Muscle layer of colon (tissue), 2 donors: Measurements from ENCODE around the gene ST6GAL2.

Experiments used
- H3K27ac ChIP-seq: one replicate; pipeline ENCODE4 v1.7.0; 2013; ENCODE audit warnings: low read depth, mild to moderate bottlenecking, low read length, moderate library complexity
- H3K27me3 ChIP-seq, 2 donors: one replicate each; pipeline ENCODE4 v1.7.0; 2013; ENCODE audit warnings: low read length in 2 of 2, mild to moderate bottlenecking in 2 of 2; ENCODE audit not compliant: insufficient read depth in 2 of 2, control insufficient read depth in 1 of 2
- H3K36me3 ChIP-seq: one replicate; pipeline ENCODE4 v1.7.0; 2013; ENCODE audit warnings: mild to moderate bottlenecking, low read length; ENCODE audit not compliant: insufficient read depth
- H3K4me1 ChIP-seq: one replicate; pipeline ENCODE4 v1.7.0; 2013; ENCODE audit warnings: mild to moderate bottlenecking, low read length; ENCODE audit not compliant: insufficient read depth
- H3K4me3 ChIP-seq, 2 donors: one replicate each; pipeline ENCODE4 v1.7.0; 2013; ENCODE audit warnings: low read length in 2 of 2, low read depth in 1 of 2, mild to moderate bottlenecking in 1 of 2, moderate library complexity in 1 of 2
- H3K9ac ChIP-seq: one replicate; pipeline ENCODE4 v1.7.0; 2013; ENCODE audit warnings: low read length
- H3K9me3 ChIP-seq: one replicate; pipeline ENCODE4 v1.7.0; 2013; ENCODE audit warnings: mild to moderate bottlenecking, low read length
- donor health status: abdominal sarcoma.
- donor health status: Adenocarcinoma of cecum.

ST6GAL2 gene

DNA sequence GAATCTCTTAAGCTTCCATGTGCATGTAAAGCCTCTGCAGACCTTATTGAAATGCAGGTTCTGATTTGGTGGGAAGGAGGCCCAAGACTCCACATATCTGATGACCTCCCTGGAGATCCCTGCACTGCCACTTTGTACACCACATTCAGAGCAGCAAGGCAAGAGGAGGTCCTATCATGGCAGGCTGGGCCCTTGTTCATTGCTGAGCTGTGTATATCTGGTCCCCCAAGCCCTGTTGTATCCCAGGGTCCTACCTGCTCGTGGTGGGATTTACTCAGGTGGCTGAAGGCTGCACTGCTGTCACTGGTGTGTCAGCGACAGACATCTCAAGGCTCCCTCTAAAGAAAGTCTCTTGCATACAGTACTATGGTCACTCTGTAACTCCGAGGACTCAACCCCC lies 114.2 kb downstream of the ST6GAL2 start:
- no peak overlapping the region for H3K27ac ChIP-seq
- no peak overlapping the region for H3K9ac ChIP-seq
- no peaks in the 10 kb centered on the region for H3K9me3 ChIP-seq
- H3K27me3 ChIP-seq: no peaks in the 10 kb centered on the region
- H3K4me3 ChIP-seq: no peak overlapping the region
- no peaks in the 10 kb centered on the region for H3K4me1 ChIP-seq
- H3K36me3 ChIP-seq: no peaks in the 10 kb centered on the region

DNA sequence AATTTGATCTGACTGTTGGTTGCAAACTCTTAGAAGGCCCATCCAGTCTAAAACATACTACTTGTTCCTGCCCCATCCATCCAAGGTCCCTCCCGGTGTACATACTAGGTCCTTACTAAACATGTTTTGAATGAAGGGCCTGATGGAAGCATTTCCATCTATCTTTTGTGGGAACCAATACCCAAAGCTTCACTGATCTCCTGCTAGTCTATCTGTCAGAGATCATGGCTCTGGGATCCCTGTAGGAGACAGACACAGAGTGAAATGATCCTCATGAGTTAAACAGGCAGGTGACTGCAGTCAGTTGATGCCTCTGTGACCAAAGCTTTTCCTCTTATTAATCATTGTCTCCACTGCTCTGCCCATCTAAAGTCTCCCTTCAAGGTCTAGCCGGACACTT lies 115.0 kb downstream of the ST6GAL2 start:
- no peaks in the 10 kb centered on the region for H3K27me3 ChIP-seq
- no peaks in the 10 kb centered on the region for H3K36me3 ChIP-seq
- no peaks in the 10 kb centered on the region for H3K9me3 ChIP-seq
- H3K4me1 ChIP-seq: no peaks in the 10 kb centered on the region
- no peak overlapping the region for H3K4me3 ChIP-seq
- no peak overlapping the region for H3K27ac ChIP-seq
- H3K9ac ChIP-seq: no peak overlapping the region

DNA sequence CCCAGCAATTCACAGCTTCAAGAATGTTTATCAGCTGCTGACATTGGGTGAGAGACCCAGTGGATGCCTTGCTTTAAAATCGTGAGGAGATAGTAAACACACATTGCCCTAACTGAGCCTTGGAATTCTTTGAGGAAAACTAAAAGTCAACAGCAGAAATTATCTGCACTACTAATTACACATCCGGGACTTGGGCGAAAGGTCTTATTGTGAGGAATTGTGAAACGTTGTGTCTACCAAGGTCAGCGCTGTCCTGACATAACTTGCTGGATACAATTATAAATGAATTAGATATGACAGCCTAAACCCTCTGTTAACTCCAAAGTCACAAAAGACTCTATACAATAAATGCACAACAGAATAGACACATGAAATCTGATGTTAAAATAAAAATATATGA lies 121.4 kb downstream of the ST6GAL2 start:
- no peaks in the 10 kb centered on the region for H3K27me3 ChIP-seq
- H3K9ac ChIP-seq: no peak overlapping the region
- no peaks in the 10 kb centered on the region for H3K9me3 ChIP-seq
- no peak overlapping the region for H3K27ac ChIP-seq
- H3K36me3 ChIP-seq: no peaks in the 10 kb centered on the region
- H3K4me1 ChIP-seq: no peaks in the 10 kb centered on the region
- no peak overlapping the region for H3K4me3 ChIP-seq

DNA sequence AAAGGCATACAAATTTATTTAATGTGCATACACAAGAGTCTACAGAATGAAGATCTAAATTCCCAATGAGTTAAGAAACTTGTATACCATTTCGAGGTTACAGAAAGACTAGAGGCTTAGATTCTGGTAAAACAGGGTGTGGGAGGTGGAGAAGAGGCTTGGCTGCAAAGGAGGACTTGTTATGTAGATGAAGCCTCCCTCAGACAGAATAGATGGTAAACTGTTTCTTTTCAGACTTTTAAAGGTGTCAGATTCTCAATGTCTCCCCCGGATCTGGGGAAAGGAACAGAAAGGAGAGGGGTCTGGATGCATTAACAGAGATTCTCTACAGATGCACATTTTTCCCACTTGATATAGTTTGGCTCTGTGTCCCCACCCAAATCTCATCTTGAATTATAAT lies 126.0 kb downstream of the ST6GAL2 start:
- H3K4me1 ChIP-seq: peaks cover 8% of the 10 kb centered on the region
- no peak overlapping the region for H3K4me3 ChIP-seq
- no peak overlapping the region for H3K9ac ChIP-seq
- no peak overlapping the region for H3K27ac ChIP-seq
- H3K27me3 ChIP-seq: no peaks in the 10 kb centered on the region
- H3K36me3 ChIP-seq: no peaks in the 10 kb centered on the region
- no peaks in the 10 kb centered on the region for H3K9me3 ChIP-seq

DNA sequence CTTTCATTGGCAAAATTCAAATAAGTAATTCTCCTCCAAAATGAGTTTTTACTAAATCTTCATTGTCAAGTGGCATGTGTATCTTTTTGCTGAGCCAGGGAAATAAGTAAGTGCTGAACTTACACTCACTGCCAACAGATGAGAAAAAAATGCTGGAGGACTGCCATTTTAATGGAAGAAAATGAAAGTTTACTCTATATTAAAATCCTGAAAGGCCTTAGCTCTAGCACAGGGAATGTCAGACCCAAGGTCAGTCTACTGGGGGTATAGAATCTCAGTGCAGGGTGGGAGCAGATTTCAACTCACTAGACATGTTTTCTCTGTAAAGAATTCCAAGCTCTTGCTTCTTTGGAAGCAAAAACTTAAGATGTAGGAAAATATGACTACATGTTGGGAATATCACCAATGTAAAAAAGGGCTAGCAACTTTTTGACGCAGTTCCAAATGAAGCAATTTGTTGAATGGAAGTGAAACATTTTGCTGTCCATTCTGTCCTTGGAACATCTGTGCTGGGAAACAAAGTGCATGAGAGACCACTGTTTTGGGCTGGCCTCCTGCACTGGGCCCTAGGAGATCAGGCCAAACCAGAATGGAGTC lies 127.0 kb downstream of the ST6GAL2 start:
- H3K9me3 ChIP-seq: no peaks in the 10 kb centered on the region
- no peaks in the 10 kb centered on the region for H3K36me3 ChIP-seq
- no peaks in the 10 kb centered on the region for H3K27me3 ChIP-seq
- peaks cover 8% of the 10 kb centered on the region for H3K4me1 ChIP-seq
- H3K9ac ChIP-seq: no peak overlapping the region
- H3K27ac ChIP-seq: no peak overlapping the region
- H3K4me3 ChIP-seq: no peak overlapping the region
